ENCODE results near the gene RUNX1. TPM values are rescaled to one million over a fixed set of nuclear protein-coding genes. Genes with fewer than 3 reads are reported as not detected.

Gene RUNX1
- total and polyA plus RNA-seq, 2 experiments from 2014 or later, result 0.12 TPM; not detected in 1

DNA sequence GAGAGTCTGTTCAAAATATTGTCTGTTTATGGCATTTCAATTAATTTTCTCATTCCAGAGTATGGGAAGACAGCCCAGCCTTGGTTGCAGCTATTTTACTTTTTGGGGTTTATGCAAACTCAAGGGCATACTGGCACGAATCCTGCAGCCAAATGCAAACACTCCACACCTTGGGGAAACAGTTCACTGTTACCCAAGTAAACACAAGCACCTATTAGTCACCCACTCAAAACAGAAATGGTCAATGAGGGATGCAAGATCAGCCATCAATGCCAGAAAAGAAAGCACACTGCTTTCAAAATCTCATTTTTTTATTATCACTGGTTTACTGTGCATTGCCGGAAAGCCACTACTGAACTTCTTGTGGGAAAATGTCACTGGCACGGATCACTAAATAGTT, 170.6 kb downstream of the RUNX1 start:
- Histone ChIP-seq H3K9me3 (ENCODE audit: low read depth) (no peaks in the 10 kb centered on the region), H3K4me1 (ENCODE audit: low read depth) (no peaks in the 10 kb centered on the region), H3K27me3 (peaks cover 66% of the 10 kb centered on the region), H3K27ac (no peak overlapping the region), H3K4me3 (no peak overlapping the region), H3K36me3 (no peaks in the 10 kb centered on the region)
- DNase-seq (ENCODE audit: low read depth in 1 of 2, low spot score in 1 of 2), result no peak
- TF ChIP-seq, protein P1, sequence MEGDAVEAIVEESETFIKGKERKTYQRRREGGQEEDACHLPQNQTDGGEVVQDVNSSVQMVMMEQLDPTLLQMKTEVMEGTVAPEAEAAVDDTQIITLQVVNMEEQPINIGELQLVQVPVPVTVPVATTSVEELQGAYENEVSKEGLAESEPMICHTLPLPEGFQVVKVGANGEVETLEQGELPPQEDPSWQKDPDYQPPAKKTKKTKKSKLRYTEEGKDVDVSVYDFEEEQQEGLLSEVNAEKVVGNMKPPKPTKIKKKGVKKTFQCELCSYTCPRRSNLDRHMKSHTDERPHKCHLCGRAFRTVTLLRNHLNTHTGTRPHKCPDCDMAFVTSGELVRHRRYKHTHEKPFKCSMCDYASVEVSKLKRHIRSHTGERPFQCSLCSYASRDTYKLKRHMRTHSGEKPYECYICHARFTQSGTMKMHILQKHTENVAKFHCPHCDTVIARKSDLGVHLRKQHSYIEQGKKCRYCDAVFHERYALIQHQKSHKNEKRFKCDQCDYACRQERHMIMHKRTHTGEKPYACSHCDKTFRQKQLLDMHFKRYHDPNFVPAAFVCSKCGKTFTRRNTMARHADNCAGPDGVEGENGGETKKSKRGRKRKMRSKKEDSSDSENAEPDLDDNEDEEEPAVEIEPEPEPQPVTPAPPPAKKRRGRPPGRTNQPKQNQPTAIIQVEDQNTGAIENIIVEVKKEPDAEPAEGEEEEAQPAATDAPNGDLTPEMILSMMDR (IDR thresholded peaks at IDR 0.05; ENCODE audit: low read depth, low read length), result no peak

DNA sequence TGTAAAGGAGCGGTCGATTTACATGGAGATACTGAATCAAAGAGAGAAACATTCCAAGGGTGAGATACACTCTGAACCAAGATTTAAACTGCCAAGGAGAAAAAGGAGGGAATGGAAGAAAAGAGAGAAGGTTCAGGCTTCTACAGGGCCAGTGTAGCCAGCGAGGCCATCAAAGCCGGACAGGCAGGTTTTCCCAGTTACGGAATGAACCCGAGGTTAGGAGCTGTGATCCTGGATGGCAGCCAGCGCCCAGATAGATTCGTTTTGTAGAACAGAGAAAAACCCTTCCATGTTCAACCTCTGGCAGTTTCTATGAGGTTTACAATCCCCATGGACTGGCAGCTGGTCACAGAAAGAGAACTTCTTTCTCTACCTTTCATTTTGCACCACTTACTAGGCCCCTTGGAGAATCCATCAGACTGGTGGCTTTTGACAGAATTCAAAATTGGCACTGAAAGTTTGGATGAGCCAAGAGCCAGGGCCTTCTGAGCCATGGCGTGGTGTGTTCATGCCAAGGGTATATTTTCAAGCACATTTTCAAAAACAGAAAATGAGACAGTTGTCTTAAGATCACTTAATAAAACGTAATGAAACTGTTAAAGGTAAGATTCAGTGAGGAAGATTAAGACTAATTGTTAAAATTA, 171.5 kb downstream of the RUNX1 start:
- peaks cover 65% of the 10 kb centered on the region for H3K27me3 ChIP-seq
- DNase-seq (ENCODE audit: low read depth in 1 of 2, low spot score in 1 of 2), result no peak
- H3K4me3 ChIP-seq, result no peak overlapping the region
- H3K4me1 ChIP-seq (ENCODE audit: low read depth), result no peaks in the 10 kb centered on the region
- H3K36me3 ChIP-seq, result no peaks in the 10 kb centered on the region
- no peaks in the 10 kb centered on the region for H3K9me3 ChIP-seq (ENCODE audit: low read depth)
- TF ChIP-seq, protein P1 (IDR thresholded peaks at IDR 0.05; ENCODE audit: low read depth, low read length), result no peak
- no peak overlapping the region for H3K27ac ChIP-seq

DNA sequence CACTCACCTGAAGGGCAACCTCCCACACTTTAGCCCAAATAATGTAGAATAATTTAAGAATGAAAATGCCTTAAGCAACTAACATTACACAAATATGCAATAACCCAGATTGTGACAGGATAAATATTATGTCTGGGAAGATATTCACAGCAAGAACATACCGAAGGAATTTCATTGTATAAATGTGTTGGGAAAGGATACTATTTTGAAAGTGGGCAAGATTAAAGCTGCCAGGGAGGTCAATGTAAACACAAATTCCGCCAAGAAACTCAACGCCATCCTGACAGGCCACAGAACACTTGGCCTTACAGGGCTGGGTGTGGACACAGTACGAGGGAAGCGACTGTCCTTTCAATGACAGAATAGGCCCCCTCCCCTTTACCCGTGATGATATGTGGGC, 173.3 kb downstream of the RUNX1 start:
- H3K27ac ChIP-seq, result no peak overlapping the region
- H3K4me3 ChIP-seq, result no peak overlapping the region
- H3K4me1 ChIP-seq (ENCODE audit: low read depth), result no peaks in the 10 kb centered on the region
- H3K9me3 ChIP-seq (ENCODE audit: low read depth), result no peaks in the 10 kb centered on the region
- H3K36me3 ChIP-seq, result no peaks in the 10 kb centered on the region
- H3K27me3 ChIP-seq, result peaks cover 58% of the 10 kb centered on the region
- TF ChIP-seq, protein P1 (IDR thresholded peaks at IDR 0.05; ENCODE audit: low read depth, low read length), result no peak
- no peak for DNase-seq (ENCODE audit: low read depth in 1 of 2, low spot score in 1 of 2)

DNA sequence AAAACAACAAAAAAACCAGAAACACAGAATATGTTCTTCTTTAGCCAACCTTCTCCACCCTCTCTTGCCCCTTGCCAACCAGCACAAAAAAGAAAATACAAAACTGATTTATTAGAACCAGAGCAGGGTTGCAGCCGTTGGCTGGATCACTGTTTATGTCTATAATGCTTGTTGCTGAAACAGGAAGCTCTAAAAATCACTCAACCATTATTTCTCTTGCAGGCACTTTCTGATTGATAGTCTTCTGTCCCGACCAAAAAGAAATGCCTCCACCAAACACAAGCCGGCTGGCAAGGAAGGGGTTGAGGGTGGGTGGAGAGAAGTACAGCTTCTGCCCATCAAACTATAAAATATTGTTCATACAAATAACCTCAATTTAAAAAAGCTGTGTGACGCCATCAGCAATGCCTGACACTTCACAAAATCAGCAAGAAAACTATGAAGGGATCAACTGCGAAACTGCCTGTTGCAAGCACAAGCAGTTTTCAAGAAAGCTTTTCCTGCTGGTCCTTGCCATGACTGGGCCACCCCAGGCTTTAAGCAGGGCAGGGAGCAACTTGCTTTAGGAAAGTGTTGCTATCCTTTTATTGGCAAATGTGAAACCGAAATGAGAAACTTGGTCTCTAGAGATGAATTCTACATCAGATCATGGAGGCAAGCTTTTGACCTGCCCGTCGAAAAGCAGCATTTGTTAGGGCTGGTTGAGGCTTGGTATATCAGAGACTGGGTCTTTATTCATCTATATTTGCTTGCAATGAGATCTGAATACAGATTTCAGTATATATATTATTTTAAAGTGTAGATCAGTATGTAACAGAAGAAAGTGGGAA, 174.2 kb downstream of the RUNX1 start:
- no peak for DNase-seq (ENCODE audit: low read depth in 1 of 2, low spot score in 1 of 2)
- Histone ChIP-seq H3K27ac (no peak overlapping the region), H3K4me3 (no peak overlapping the region), H3K9me3 (ENCODE audit: low read depth) (no peaks in the 10 kb centered on the region), H3K36me3 (no peaks in the 10 kb centered on the region), H3K4me1 (ENCODE audit: low read depth) (no peaks in the 10 kb centered on the region), H3K27me3 (peaks cover 51% of the 10 kb centered on the region)
- TF ChIP-seq, protein P1 (IDR thresholded peaks at IDR 0.05; ENCODE audit: low read depth, low read length), result no peak

DNA sequence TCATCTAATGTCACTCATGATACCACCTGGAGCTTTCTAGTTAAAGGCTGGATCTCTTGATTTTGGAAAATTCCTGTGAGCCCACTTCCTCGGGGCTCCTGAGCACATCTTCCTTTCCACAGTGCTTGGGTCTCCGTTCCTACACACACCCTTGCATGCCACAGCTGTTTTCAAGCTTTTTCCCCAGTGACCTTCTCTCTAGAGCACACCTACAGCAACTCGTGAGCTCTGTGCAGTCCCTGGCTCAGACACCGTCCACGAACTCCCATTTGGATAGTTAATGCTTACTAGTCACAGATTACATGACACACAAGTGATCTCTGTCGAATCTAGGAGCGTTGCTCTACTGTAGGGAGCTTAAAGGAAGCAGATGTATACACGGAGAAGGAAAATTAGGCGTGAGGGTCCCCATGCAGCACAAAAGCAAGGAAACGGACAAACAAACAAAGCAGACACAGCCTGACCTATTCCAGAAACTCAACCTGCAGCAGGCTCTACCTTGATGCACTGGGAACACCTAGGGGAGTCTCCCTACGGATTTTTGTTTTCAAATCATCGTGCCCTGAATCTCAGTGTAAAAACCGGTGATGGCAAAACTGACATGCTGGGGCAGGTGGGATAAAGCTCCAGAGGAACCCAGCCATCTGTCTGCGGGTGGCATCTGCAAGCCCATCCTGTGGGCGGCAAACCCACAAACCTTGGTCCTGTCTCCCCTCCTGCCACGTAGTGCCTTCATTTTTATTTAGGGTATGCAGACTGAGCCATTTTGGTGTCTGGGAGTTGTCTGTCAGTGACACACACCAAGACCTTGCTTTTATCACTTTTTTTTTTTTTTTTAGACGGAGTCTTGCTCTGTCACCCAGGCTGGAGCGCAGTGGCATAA, 177.8 kb downstream of the RUNX1 start:
- Histone ChIP-seq H3K27ac (no peak overlapping the region), H3K4me3 (no peak overlapping the region), H3K27me3 (peaks cover 69% of the 10 kb centered on the region), H3K9me3 (ENCODE audit: low read depth) (no peaks in the 10 kb centered on the region), H3K4me1 (ENCODE audit: low read depth) (no peaks in the 10 kb centered on the region), H3K36me3 (no peaks in the 10 kb centered on the region)
- no peak for DNase-seq (ENCODE audit: low read depth in 1 of 2, low spot score in 1 of 2)
- TF ChIP-seq, protein P1 (IDR thresholded peaks at IDR 0.05; ENCODE audit: low read depth, low read length), result no peak

Data from cardiac muscle cell (in vitro differentiated cells and primary cell).